IPS-11a (cell line): ENCODE measurements around the gene DENND2A.

Source experiments
- H3K4me3 ChIP-seq: one replicate; pipeline ENCODE4 v1.5.1; 2013; ENCODE audit warnings: low read depth, low read length, control low read depth

Gene DENND2A

DNA sequence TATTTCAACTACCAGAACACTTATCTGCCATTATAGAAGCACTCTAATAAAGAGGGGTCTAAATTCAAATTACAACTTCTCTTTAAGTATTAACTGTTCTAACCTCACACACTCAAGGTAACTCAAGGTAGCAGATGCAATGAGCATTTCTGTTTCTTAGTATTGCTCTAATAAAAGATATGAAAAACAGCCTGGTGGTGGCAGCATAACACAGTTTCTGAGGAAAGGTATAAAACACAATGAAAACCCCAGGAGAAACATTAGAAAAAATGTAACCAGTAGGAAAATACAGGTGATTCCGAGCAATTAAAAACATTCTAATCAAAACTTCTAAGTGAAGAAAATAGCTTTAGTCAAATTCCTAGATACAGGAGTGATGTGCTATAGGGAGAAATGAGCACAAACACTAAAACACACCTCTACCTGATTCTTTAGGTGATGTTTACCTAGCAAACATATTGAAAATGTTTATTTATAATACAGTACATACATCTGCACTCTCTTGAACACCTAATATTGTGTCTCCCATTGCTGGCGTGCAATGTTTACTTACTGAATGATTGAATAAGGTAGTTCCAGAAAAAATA, 164.8 kb downstream of the DENND2A start:
- no peak overlapping the region for H3K4me3 ChIP-seq
